Stimulated activated CD4-positive, alpha-beta T cell treated with anti-CD3 and anti-CD28 coated beads, Interleukin-4, amount 100 ng/mL, for 1 hour (primary cell): ENCODE measurements around the gene ZNF99.
"Not testable (repeated sequence)": the region's sequence is repeated elsewhere in the genome, so short reads cannot be mapped to it uniquely, and the experiment has no call there.

Source experiments
- DNase-seq: peaks from one replicate; pipeline ENCODE4 v3.0.0-alpha.2; 2020

Gene ZNF99

DNA sequence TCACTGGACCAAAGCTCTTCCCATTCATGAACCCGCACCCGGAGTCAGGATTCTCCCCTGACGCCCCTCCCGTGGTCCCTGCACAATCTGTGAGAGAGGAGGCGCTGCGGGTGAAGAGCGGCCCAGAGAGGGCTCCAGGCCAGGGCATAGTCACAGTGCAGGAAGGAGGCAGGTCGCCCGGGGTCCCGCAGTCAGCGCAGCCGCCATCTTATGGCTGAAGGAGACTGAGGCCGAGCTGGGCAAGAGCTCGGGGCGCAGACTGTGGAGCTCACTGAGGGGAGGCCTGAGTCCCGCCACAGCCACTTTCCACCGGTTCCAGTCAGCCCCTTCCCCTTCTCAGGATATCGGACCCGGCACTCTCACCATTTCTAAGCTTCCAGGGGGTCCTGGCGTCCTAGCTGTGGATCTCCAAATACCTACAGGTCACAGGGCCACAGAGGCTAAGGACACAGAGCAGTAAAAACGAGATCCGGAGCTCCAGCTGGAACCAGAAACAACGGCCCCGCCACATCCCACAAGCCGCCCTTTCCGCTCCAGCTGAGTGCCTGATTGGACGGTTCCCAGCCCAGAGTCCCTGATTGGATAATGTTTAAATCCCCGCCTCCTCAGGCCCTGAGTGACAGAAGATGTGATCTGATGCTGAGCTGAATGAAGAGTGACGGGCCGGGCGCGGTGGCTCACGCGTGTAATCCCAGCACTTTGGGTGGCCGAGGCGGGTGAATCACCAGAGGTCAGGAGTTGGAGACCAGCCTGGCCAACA lies at the start of gene ZNF99:
ZNF99 (minus strand) TSS at position 501 of the 760 bp plus-strand sequence; CDS start at position 366, 135 bp downstream.
- DNase-seq, result no peak

GRCh38 chr19:22832031-22832762 lies 48.2 kb upstream of the ZNF99 start, which contains the start of gene ZNF723:
TSS of gene ZNF723 (plus strand) at chr19:22832291. CDS start at chr19:22832380, 89 bp downstream.
- no peak for DNase-seq

DNA sequence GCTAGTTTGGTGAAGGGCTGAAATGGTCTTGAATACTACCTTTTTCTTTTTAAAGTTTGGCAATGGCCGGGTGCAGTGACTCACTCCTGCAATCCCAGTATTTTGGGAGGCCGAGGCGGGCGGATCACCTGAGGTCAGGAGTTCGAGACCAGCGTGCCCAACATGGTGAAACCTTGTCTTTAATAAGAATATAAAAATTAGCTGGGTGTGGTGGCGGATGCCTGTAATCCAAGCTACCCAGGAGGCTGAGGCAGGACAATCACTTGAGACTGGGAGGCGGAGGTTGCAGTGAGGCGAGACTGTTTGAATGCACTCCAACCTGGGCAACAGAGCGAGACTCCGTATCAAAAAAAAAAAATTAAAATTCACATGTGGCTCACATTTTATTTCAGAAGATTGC lies 47.3 kb upstream of the ZNF99 start:
- DNase-seq, result no peak

GRCh38 chr19:22814124-22814523 lies 30.2 kb upstream of the ZNF99 start:
- DNase-seq, result no peak

- no peak for DNase-seq
Observed at GRCh38 chr19:22807061-22807835, 23.3 kb upstream of the ZNF99 start.

DNA sequence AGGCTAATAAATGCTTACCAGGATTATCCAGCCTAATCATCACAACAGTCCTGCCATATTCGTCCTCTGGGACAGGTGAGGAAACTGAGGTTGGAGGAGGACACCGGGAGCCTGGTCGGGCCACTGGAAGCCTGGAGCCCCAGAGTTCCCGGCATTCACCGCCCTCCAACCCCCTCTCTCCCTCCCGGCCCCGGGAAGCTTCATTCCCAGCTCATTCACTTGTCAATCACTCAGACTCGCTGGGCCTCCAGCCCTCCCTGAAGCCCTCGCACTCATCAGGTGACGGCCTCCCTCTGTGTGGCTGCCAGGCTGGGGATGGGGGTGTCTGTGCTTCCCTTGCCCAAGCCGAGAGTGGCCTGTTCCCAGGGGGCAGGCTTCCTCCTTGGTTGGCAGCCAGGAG lies 22.5 kb upstream of the ZNF99 start:
- no peak for DNase-seq

- no peak for DNase-seq
Observed at GRCh38 chr19:22797040-22797439, 13.1 kb upstream of the ZNF99 start.

DNA sequence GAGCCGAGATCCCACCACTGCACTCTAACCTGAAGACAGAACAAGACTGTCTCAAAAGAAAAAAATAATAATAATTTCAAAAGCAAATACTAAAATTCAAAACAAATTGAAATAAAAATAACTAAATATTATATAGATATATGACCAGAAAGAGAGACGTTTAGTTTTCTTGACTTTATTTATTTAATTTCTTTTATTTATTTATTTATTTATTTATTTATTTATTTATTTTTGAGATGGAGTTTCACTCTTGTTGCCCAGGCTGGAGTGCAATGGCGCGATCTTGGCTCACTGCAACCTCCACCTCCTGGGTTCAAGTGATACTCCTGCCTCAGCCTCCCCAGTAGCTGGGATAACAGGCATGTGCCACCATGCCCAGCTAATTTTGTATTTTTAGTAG lies 8.9 kb upstream of the ZNF99 start:
- DNase-seq, result not testable (repeated sequence)

DNA sequence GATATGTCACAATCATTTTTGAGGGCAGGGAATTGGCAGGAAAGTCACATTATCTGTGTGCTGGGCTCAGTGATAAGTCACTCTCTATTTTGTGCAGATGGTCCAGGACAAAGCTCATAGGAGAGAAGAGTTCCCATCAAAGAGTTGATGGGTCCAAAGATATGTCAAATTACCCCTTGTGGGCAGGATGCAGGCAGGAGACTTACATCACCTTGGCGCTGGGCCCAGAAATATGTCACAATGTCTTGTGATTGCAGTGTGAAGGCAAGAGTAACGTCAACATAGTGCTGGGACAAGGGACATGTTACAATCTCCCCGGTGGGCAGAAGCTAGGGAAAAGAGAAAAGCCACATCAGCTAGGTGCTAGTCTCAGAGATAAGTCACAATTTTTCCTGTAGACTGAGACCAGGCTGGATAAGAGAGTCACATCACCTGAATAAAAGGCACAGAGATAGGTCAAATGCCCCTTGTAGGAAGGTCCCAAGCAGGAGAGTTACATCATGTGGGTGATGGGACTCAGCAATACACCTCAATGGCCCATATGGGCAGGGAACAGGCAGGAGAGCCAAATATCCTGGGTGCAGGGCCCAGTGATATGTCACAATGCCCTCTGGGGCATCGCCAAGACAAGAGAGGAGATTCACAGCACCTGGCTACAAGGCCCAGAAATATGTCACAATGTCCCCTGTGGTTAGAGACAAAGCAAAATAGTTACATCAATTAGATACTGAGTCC lies 47.9 kb downstream of the ZNF99 start:
- DNase-seq, result no peak

GRCh38 chr19:22733691-22734090 lies 50.3 kb downstream of the ZNF99 start:
- DNase-seq, result no peak

DNA sequence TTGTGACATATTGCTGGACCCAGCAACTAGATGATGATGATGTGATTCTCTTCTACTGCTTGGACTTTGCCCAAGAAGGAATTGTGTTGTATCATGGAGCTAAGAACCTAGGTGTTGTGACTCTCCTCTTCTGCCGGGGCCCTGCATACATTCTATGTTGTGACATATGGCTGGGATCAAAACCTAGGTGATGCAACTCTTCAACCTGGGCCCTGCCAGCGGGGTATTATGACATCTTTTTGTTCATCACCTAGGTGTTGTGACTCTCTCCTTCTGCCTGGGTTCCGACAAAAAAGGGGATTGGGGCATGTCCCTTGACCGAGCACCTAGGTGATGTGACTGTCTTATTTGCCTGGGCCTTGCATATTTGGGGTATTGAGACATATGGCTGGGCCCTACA lies 55.7 kb downstream of the ZNF99 start:
- DNase-seq, result not testable (repeated sequence)

- not testable (repeated sequence) for DNase-seq
Observed at GRCh38 chr19:22721533-22721932, 62.4 kb downstream of the ZNF99 start.

- DNase-seq, result no peak
Observed at GRCh38 chr19:22708983-22709382, 75.0 kb downstream of the ZNF99 start.

DNA sequence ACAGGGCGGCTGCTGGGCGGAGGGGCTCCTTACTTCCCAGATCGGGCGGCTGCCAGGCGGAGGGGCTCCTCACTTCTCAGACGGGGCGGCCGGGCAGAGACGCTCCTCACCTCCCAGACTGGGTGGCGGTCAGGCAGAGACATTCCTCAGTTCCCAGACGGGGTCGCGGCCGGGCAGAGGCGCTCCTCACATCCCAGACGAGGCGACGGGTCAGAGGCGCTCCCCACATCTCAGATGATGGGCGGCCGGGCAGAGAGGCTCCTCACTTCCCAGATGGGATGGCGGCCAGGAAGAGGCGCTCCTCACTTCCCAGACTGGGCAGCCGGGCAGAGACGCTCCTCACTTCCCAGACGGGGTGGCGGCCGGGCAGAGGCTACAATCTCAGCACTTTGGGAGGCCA lies 80.9 kb downstream of the ZNF99 start:
- not testable (repeated sequence) for DNase-seq

GRCh38 chr19:22702661-22703060 lies 81.3 kb downstream of the ZNF99 start:
- DNase-seq, result not testable (repeated sequence)
